Stimulated activated CD4-positive, alpha-beta T cell treated with anti-CD3 and anti-CD28 coated beads, Interleukin-4, amount 100 ng/mL, for 24 hours (primary cell): Measurements from ENCODE around the gene GARS1.
"Not testable (repeated sequence)": the region's sequence is repeated elsewhere in the genome, so short reads cannot be mapped to it uniquely, and the experiment has no call there.

Experiments used
- DNase-seq: peaks from one replicate; pipeline ENCODE4 v3.0.0-alpha.2; 2020

The GARS1 gene

DNA sequence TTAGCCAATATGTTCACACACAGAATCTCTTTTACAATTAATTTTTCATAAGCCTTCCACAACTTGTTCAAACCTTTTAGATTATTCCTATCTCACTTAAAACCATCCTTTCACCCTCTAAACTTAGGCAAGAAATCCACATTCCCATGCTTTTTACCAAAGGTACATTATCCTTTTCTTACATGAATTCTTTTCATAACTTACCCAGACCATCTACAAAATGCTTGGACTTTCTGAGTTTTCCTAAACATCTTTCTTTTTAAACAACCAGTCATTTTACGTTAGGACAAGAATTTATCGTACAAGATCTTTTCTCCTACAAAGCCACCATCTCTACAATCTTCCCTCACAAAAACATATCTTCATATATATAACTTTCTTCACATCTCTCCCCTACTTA, 18.8 kb upstream of the GARS1 start:
- no peak for DNase-seq

DNA sequence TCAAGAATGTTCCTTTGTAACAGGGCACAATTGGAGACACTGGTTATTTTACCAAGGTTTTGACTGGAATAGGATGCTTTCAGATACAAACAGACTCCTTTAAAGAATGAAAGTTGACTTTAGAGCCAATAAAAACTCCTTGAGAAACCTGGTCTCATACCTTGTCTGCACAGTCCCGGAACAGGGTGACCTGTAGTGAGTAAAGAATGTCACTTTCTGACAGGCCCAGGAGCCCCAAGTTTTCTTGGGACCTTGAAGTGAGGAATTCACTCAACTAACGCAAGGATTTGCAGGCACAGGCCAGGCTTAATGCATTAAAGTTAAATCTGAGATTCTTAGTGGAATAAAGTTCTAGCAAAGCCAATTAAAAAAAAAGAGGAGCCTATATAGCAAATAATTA, 11.5 kb upstream of the GARS1 start:
- no peak for DNase-seq

DNA sequence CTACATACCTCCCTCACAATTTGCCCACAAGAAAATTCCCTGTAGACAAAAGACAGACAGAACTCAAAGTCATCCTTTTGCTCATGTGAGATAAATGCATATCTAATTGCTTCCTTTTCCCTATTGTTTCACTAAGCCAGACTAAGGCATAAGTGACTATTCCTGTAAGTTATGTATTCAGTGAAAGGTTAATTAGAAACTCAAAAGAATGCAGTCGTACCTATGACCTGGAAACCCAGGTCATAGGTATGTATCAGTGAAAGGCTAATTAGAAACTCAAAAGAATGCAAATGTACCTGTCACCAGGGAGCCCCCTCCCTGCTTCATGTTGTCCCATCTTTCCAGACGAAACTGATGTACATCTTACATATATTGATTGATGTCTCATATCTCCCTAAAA, 10.3 kb upstream of the GARS1 start:
- DNase-seq, result no peak

DNA sequence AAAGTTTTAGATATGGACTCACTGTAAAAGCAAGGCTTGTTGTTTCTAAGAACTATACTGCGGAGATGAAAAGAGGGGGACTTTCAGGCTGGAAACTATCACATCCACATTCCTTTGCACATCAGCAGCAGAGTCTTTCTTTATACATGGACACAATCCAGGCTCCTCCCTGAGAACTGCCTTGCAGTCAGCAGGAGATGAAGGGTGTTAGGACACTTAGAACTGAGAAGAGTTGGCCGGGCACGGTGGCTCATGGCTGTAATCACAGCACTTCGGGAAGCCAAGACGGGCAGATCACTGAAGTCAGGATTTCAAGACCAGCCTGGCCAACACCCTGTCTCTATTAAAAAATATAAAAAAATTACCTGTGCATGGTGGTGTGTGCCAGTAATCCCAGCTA, 9.7 kb upstream of the GARS1 start:
- DNase-seq, result no peak

DNA sequence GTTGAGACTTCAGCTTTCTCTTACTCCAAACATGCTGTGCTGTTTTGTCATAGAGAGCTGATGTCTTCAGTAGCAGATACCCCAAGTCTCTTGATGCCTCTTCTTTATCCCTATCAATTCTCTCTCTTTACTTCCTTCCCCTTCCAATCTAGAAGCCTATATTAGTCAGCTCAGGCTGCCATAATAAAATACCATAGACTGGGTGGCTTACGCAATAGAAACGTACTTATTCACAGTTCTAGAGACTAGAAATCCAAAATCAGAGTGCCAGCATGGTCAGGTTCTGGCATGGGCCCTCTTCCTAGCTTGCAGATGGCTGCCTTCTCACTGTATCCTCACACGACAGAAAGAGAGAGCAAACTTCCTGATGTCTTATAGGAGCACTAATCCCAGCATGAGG, 9.0 kb upstream of the GARS1 start:
- no peak for DNase-seq

DNA sequence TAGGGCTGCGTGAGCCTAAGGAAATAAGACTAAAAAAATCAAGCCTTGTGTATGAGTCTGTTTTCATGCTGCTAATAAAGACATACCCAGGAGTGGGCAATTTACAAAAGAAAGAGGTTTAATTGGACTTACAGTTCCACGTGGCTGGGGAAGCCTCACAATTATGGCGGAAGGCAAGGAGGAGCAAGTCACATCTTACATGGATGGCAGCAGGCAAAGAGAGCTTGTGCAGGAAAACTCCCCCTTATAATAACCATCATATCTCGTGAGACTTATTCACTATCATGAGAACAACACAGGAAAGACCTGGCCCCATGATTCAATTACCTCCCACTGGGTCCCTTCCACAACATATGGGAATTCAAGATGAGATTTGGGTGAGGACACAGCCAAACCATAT, 7.1 kb upstream of the GARS1 start:
- DNase-seq, result not testable (repeated sequence)

DNA sequence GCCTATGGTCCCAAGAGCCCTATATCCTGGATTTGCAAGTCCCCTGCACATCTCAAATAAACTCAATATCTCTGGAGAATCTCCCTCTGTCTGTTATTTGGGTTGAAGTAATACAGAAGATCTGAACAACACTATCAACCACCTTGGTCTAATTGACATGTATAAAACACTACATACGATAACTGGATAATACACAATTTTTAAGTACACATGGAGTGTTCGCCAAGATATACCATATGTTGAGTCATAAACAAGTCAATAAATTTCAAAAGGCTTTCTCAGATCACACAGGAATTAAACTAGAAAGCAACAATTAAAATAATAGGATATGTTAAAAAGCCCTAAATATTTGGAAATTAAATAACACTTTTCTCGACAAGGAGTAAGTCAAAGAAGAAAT, 5.6 kb upstream of the GARS1 start:
- no peak for DNase-seq

DNA sequence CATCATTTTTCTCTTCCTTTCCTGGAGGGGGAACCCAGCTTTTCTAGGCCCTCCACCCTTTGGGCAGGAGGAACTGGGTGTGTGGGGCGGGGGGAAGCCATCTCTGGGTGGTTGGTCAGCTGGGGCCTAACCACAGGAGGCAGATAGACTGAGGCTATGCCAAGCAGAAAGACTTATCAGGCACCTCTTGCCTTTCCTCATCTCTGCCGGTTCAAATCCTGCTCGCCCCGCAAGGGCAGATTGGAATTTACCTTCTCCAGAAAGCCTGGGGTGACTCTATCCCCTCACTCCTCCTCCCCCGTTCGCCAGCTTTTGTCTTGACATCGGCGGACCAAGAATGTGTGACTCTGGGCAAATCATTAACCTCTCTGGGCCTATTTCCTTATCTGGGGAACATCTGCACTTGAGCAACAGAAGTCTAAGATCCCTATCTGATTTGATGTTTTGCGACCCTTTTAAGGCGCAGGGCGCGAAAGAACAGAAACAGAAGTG, 584 bp upstream of the GARS1 start:
- peak; percentile 37 for DNase-seq

DNA sequence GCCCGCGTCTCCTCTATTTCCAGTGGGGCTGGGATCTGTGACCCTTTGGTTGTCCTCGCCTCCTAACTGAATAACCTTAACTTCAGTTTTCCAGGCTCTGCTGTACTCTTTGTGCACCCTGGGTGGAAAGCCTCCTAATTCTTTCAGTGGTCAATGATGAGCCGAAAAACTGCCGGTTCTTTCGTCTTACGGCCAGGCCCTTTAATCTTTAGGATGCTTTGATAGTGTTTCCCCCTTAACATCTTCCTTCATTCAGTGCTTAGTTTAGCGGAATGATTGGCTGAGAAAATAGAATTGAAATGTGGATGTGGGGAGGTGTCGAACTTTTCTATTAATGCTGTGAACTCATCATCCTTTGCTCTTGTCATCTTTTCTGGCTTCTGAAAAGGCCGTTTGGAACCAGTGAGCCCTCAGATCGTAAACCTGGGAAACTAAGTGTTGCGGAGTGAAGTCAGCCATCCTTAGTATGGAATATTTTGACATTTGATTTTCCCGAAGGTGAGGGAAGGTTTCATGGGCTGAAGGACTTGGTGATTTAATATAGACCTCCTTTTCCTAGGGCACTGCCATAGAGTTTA, 847 bp downstream of the GARS1 start:
- no peak for DNase-seq

DNA sequence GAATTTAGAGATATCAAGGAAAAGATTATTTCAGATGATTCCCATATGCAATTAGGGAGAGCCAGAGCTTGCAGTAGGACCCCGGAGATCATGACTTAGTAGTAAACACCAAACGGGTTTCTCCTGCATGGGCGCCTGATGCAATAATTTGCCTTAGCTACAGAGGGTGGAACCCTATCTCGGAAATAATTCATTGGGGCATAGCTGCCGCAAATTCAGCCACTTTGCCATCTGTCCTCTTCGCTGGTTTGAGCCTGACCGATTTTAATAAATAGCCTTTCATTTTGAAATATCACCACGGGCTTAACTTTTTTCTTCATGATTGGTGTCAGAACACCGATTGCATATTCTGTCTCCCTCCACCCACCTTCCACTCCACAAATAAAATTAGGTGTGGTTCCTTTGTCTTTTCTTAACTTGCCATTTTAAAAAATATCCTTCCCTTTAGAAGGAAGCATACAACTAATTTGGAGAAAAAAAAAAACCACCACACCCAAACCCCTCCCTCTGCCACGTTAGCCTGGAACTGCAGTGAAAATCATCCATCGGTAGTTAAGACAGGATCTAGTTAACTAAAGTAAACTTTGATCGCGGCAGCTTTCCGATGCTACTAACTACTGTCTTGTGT, 1.4 kb downstream of the GARS1 start:
- peak; percentile 26 for DNase-seq

DNA sequence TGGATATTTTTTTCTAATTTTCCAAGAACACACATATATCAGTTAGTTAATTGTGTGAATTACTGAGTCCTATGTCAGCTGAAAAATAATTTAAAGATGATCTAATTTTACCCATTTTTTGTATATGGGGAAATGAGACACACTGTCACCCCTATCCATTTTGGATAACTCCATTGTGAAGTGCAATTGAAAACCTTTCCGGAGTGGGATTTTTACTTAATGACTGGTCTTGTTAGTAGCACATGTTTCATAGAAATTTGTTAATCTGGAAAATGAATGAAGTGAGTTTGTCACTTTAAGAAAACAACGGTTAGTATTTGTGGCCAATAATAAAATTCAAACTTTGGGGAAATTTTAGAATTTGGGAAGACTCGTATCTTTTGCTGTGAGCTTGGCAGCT, 2.0 kb downstream of the GARS1 start:
- DNase-seq, result no peak

DNA sequence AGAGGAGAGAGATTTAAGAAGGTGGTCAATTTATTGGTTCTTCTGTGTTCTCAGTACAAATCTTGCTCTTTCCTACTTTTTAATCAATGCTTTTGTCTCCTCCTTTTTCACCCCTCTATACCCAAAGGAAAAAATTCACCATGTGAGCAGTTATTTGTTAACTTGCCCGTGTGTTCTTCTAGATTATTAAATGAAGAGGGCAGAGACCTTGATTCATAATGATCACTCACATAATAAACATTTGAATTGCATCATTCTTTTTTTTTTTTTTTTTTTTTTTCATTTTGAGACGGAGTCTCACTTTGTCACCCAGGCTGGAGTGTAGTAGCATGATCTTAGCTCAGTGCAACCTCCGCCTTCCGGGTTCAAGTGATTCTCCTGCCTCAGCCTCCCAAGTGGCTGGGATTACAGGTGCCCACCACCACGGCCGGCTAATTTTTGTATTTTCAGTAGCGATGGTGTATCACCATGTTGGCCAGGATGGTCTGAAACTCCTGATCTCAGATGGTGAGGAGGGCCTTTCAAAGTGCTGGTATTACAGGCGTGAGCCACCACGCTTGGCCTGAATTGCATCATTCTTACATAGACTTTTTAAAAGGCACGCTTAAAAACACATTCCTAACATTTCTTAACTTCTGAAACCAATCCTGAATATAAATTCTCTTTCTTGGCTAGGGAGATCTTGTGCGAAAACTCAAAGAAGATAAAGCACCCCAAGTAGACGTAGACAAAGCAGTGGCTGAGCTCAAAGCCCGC, 3.6 kb downstream of the GARS1 start:
- DNase-seq, result no peak

DNA sequence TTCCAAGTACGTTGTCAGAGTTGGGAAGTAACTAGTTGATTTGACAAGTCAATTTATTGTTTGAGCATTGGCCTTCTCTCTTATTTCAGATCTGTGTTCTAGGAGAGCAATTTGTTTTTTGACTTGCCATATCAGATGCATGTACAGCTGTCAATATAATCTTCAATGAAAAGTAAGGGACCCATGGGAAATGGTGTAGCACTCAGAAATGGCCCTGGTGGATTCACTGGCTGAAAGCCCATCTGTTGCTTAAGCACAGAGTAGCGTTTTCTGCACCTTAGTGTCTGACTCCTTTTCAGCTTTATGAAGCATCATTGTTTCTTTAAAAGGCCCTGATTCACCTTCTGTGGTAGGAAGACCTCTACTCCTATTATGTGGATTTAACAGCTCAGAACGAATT, 10.2 kb downstream of the GARS1 start:
- DNase-seq, result no peak

DNA sequence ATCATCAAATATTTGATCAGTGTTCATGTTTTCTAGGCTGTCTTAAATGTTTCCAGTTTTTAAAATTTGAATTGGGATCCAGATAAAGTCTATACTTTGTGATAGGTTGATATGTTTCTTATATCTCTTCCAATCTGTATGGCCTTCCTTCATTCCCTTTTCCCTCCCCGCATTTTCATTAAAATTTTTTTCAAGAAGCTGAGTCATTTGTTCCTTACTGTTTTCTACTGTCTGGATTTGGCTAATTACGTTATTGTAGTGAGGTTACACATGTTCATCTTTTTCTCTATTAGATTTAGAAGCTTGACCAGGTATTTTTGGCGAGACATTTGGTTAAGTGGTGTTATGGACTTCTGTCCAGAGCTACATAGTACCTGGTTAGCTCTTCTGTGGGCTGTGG, 11.2 kb downstream of the GARS1 start:
- no peak for DNase-seq

DNA sequence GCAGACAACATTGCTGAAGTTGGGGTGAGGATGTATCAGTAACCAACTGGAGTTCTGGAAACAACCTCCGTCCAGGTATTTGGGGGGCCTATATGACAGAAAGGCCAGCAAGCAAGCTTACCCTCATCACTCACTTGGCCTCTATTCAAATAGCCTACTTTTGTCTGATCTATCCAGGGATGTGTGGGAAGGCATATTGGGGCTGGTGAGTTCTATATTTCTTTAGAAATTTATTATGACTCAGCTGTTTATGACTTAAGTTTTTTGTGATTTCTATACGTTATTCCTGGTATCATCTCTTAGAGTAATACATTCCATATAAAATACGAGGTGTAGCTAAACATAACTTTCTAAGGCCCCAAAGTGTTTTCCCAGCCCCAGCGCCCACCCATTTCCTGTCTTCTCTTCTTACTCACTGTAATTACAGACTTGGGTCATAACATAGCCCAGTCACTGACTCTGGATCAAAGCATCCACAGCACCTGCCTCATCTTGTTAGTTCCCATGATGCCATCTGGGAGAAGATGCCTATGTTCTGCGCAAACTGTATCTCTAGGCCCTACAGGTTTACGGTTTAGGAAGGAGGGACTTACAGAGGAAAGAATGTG, 18.1 kb downstream of the GARS1 start:
- DNase-seq, result peak; percentile 36

DNA sequence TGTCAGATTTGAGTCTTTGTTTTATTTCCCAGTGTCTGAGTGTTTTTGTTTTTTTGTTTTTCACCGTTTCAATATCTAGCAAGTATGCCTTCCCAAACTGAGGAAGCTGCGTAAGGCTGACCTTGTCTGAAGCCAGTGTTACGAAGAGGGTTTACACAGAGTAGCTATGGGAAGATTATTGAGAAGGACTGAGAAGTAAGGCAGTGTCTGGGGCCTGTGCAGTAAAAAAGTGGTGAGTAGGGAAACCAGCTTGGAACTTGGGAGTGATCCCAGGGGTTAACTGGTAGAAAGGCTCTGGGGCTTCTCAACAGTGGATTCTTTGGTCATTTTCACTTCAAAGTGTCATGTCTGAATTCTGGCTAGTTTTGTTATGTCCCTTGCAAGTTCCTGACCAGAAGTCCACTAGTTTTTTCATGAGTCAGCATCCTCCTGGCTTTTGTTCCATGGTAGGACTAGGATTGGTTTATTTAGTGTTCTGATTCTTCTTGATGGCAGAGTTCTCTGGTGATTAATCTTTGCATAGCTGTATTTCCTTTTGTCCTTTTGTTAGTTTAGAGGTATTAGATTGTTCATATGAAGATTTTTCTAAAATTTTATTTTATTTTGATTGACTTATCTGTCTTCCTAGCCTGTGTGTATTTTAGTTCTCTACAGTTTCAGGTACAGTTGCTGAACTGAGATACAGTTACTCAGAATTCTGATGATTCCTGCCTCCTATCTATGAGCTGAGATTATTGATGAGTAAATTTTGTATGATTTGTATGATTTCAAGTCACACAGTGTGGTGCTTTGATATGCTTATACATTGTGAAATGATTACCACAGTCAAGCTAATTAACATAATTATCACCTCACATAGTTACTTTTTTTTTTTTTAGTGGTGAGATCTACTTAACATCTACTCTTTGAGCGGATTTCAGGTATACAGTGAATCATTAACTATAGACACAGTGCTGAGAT, 19.0 kb downstream of the GARS1 start:
- no peak for DNase-seq

DNA sequence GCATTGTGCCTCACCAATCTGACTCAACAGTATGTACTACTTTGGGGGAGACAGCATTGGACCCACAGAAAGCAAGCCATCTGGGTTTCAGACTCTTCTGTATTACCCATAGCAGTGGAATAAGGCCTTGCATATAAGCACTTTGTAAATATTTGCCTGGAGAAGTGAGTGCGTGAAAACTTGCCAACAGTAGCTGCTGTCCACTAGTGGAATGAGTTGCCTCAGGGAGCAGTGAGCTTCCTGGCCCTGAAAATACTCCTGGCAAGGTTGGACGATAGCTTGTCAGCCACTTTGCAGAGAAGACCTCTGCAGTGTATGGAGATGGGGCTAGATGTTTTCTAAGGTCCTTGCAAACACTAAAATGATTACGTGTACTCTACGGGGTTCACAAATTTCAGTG, 21.6 kb downstream of the GARS1 start:
- DNase-seq, result no peak

DNA sequence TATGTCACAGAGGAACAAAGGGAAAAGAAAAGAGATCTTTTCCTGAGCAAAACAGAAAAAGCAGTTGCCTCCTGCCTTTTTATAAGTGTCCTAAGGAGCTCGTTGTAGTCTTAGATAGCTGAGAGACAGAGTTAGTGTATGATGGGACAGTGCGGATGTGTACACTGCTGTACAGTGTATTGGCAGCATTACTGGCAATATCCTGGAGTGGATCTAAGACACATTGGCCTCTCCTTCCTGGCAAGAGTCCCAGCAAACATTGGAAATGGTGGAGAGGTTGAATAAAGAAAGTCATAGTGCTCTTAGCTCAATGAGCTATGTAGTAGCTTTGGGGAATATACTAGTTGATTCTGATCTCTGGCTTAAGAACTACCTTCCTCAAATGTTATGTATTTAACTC, 22.7 kb downstream of the GARS1 start:
- no peak for DNase-seq

DNA sequence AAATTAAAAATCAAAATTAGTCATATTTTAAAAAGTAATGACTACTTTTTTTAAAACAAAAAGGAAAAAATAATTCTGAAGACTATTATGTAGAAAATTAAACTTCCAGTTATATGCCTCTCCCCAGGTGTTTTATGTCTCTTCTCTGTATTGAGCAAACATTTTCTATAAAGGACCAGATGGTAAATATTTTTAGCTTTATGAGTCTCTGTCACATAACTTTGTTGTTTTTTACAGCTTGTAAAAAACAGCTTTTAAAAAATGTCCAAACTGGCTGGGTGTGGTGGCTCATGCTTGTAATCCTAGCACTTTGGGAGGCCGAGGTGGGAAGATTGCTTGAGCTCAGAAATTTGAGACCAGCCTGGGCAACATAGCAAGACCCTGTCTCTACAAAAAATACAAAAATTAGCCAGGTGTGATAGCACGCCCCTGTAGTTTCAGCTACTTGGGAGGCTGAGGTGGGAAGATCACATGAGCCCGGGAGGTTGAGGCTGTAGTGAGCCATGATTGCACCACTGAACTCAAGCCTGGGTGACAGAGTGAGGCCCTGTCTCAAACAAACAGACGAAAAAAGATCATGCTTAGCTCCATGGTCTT, 23.5 kb downstream of the GARS1 start:
- DNase-seq, result no peak

DNA sequence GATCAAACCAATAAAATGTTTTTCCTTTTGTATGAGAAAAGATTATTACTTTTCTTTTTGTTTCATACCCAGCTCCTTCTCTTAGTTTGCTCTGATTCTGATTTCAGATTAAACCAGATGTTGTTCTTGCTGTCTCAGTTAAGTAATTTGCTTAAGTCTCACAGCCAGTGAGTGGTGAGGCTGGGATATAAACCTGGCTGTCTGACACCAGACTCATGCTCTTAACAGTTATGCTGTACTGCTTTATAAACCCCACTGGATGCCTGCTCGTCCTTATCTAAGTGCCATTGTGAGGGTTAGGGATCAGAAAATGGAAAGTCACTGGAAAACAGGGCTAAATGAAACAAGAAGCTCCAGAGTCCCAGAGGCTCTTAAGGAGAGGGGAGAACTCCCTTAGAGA, 24.3 kb downstream of the GARS1 start:
- no peak for DNase-seq

DNA sequence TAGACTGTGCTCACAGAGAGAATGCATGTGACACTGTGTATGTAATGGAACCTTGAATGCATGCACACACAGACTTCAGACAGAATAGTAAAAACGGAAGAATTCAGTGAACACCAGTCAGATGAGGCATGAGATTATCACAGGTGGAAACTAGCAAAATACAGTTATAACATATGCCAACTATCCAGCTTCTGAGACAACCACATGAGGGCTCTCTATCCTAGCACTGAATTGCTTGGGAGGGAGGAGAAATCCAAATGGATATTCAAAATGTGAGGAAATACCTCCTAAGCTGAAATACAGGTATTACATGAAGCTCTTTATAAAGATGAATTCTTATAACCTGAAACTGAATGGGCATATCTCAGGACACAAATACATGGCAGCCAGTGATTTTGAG, 30.6 kb downstream of the GARS1 start:
- no peak for DNase-seq

DNA sequence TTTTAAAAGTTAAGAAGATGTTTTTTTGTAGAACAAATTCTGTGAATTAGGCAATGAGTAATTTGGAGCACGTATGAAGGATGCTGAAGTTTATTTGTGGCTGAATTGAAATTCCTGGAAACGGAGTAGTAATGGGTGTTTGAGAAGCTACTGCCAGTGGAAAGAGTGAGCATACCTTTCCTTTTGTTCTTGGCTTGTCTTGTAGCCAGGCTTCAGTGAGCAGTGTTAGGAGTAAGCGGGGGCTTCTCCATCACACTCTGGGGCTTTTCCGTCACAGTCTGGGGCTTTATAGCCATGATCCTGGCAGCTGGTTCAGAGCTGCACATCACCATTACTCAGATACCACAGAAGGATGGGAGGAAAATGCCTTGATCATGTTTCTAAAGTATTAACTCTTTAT, 32.3 kb downstream of the GARS1 start:
- DNase-seq, result no peak
